ENCODE data around the gene HIPK2.
"Not testable (repeated sequence)": the region's sequence is repeated elsewhere in the genome, so short reads cannot be mapped to it uniquely, and the experiment has no call there.

HIPK2 gene

GRCh38 chr7:139560199-139560598 lies 217.6 kb downstream of the HIPK2 start:
- DNase-seq = no peak

- DNase-seq = no peak
These were observed 218.3 kb downstream of the HIPK2 start for GRCh38 chr7:139559364-139560105.

GRCh38 chr7:139557857-139558581 lies 219.8 kb downstream of the HIPK2 start:
- no peak for DNase-seq

GRCh38 chr7:139553991-139554700 lies 223.7 kb downstream of the HIPK2 start:
- DNase-seq = not testable (repeated sequence)

GRCh38 chr7:139548302-139549028 lies 229.3 kb downstream of the HIPK2 start:
- no peak for DNase-seq

- DNase-seq = no peak
These were observed 233.2 kb downstream of the HIPK2 start for GRCh38 chr7:139544645-139545044.

GRCh38 chr7:139543801-139544603 lies 233.8 kb downstream of the HIPK2 start:
- DNase-seq = no peak

- DNase-seq = no peak
These were observed 235.3 kb downstream of the HIPK2 start for GRCh38 chr7:139542308-139543151.

- no peak for DNase-seq
These were observed 236.0 kb downstream of the HIPK2 start for GRCh38 chr7:139541600-139542307.

GRCh38 chr7:139540203-139540602 lies 237.6 kb downstream of the HIPK2 start:
- no peak for DNase-seq

GRCh38 chr7:139538881-139539635 lies 238.7 kb downstream of the HIPK2 start:
- no peak for DNase-seq

- DNase-seq = no peak
These were observed 241.6 kb downstream of the HIPK2 start for GRCh38 chr7:139536152-139536551.

GRCh38 chr7:139534966-139535651 lies 242.7 kb downstream of the HIPK2 start:
- no peak for DNase-seq

- DNase-seq = no peak
These were observed 243.7 kb downstream of the HIPK2 start for GRCh38 chr7:139534096-139534495.

- DNase-seq = no peak
These were observed 245.1 kb downstream of the HIPK2 start for GRCh38 chr7:139532636-139533155.

- no peak for DNase-seq
These were observed 246.7 kb downstream of the HIPK2 start for GRCh38 chr7:139531094-139531493.

GRCh38 chr7:139526578-139527544 lies 250.9 kb downstream of the HIPK2 start:
- DNase-seq = no peak

- DNase-seq = no peak
These were observed 252.0 kb downstream of the HIPK2 start for GRCh38 chr7:139525750-139526149.

Data from SW 1271 (cell line).